HG03432 (cell line): ENCODE data around the gene ZFYVE27.
A peak's percentile ranks its signal among the peaks of the same experiment; 100 is the strongest.
"Not testable (repeated sequence)": the region's sequence is repeated elsewhere in the genome, so short reads cannot be mapped to it uniquely, and the experiment has no call there.

Experiments used
- ATAC-seq: cut with Tn5 transposase; IDR thresholded peaks from one replicate; pipeline ENCODE4 v1.9.1; 2021; ENCODE audit warnings: mild to moderate bottlenecking, moderate library complexity; ENCODE audit not compliant: unreplicated experiment

ZFYVE27 gene, protein sequence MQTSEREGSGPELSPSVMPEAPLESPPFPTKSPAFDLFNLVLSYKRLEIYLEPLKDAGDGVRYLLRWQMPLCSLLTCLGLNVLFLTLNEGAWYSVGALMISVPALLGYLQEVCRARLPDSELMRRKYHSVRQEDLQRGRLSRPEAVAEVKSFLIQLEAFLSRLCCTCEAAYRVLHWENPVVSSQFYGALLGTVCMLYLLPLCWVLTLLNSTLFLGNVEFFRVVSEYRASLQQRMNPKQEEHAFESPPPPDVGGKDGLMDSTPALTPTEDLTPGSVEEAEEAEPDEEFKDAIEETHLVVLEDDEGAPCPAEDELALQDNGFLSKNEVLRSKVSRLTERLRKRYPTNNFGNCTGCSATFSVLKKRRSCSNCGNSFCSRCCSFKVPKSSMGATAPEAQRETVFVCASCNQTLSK

DNA sequence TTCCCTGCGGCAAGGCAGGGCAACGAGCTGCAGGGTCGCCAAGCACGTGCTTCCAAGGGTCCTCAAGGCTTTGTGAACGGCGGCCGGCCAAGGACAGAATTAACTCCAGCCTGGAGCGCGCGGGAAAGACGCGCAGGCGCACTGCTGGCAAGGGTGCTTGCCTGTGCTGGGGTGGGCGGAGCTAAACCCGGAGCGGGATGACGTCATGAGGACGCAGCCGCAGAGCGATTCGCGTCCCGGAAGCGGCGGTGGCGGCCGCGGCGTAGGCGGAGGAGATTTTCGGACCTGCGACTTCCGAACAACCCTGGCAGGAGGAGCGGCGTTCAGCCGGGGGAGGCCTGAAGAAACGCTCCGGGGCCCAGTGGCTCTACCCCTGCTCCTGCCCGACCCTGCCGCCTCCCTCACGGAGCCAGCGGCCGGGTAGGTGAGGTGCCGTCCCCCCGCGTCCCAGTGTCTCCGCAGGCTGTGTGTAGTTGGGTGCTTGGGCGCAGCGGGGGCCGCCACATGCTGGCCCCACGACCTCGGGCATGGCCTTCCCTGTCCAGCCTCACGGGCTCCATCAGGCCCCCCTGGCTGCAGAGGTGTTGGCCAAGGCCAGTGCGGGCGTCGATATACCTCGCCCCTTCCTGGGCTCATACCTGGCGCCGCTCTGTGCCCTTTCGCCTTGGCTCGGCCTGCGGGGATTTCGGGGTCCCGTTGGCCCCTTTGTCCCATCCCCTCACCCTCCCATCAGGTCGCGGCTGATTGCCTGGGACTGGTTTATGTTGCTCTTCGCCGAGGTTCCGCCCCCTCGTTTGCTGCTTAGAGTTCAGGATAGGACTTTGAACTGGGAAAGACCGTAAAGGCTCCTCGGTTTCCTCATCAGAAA, at the start of gene ZFYVE27:
Gene ZFYVE27, plus strand, starts transcription at position 227 of the 868 bp plus-strand sequence. CDS start 1,350 bp downstream, outside the sequence.
- ATAC-seq: peak; percentile 91

GRCh38 chr10:97687785-97688781, 48.8 kb upstream of the ZFYVE27 start:
- ATAC-seq: no peak

DNA sequence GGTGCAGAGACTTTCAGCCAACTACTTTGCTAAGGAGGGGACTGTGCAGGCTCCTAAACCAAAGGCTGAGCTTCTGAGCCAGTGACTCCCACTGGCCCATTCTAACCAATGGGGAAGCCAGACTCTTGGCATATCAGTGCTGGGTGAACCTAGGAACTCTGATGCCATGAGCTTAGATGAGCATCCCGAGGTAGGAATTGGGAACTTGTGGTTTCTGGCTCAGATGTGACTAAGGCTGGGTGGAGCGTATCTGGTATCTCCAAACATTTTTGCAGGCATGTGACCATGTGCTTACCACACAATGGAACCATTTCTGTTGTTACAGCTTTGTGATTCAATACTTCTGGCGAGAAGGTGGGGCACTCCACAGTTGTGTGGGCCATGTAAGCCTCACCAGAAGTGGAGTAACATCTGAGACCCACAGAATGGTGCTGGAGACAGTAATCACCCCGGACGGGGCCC, 47.3 kb upstream of the ZFYVE27 start:
- no peak for ATAC-seq

GRCh38 chr10:97690133-97690532, 46.8 kb upstream of the ZFYVE27 start:
- ATAC-seq: no peak

- not testable (repeated sequence) for ATAC-seq
Observed at GRCh38 chr10:97698072-97698655, 38.8 kb upstream of the ZFYVE27 start.

- ATAC-seq: peak; percentile 84
Observed at GRCh38 chr10:97701438-97702069, 35.4 kb upstream of the ZFYVE27 start.

DNA sequence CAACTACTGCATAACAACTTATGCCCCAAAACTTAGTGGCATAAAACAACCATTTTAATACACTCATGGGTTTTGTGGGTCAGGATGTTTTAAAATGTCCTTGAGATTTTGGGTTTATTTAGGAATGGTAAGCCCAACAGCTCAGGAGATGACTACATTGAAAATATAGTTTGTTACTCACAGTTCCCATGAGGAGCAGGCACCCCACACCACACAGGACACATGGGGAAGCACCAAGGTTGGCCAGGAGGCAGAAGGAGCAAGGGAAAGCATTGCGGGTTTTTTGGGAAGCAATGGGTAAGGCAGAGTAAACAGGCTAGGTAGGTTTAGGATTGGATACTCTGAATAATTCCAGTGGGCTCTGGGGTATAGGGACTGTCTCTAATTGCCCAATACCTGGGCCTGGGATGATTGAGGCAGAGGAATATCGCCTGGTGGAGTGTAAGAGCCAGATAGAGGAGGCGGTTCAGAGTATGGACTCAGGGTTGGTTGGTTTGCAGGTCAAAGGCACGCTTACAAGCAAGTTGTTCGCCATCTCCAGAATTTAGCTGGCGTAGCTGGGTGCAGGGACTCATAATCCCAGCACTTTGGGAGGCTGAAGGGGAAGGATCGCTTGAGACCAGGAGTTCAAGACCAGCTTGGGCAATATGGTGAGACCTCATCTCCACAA, 33.4 kb upstream of the ZFYVE27 start:
- ATAC-seq: no peak

DNA sequence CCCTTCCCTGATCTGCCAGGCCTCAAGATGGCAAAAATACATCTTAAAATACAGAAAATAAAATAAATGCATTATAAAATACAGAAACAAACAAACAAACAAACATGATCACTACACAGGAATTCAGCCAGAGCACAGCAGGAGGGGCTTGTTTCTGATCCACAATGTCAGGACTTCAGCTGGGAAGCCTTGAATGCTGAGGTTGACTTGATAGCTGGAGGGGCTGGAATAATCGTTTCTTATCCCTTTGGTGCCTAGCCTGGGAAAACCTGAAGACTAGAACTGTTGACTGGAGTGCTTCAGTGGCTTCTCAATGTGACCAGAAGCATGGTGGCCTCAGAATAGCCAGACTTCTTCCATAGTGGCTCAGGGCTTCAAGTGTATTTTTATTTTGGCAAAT, 32.6 kb upstream of the ZFYVE27 start:
- ATAC-seq: no peak

DNA sequence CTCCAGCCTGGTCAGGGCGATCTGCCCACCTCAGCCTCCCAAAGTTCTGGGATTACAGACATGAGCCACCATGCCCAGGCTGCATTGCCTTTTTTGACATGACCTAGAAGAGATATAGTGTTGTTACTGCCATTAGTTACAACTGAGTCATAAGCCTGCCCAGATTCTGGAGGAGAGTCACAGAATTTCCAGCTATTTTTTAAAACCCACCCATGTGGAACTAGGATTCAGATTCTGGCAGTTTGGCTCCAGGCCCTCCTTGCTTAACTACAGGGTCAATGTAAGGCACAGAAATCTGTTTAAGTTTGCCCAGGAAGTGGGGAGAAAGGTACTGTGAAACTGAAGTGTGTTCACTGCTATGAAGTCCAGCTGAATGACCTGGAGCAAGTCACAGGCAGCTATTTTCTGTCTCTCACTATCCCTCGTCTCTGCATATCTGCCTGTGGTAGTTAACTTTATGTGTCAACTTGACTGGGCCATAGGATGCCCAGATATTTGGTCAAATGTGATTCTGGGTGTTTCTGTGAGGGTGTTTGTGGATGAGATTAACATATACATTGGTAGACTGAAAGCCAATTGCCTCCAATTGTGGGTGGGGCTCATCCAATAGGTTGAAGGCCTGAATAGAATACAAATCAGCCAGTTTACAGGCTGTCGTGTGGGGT, 31.8 kb upstream of the ZFYVE27 start:
- no peak for ATAC-seq

- no peak for ATAC-seq
Observed at GRCh38 chr10:97707134-97707861, 29.6 kb upstream of the ZFYVE27 start.

DNA sequence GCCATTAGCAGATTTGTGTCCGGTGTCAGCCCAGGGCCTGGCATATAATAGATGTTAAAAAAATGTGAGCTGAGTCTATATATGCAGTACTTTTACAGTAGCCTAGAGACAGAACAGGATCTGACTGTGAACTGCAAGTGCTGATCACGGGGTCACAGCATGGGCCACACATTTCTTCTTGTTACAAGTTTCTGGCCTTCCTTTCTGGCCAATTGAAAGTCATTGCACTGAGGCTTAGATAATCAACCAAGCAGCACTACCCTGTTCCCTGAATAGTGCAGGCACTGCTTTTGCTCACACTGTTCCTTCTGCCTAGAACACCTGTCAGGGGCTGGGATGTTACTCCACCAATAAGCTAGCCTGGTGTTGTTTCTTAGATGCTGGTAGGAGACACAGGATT, 28.8 kb upstream of the ZFYVE27 start:
- no peak for ATAC-seq

GRCh38 chr10:97708976-97709946, 27.7 kb upstream of the ZFYVE27 start:
- ATAC-seq: no peak

- ATAC-seq: no peak
Observed at GRCh38 chr10:97711640-97712572, 25.0 kb upstream of the ZFYVE27 start.

- ATAC-seq: no peak
Observed at GRCh38 chr10:97713339-97713825, 23.5 kb upstream of the ZFYVE27 start, which contains the start of gene MARVELD1. TSS of gene MARVELD1 (plus strand) at chr10:97713730. CDS start at chr10:97713877, 147 bp downstream.

GRCh38 chr10:97713826-97714400, 23.0 kb upstream of the ZFYVE27 start:
- peak; percentile 83 for ATAC-seq
